Panc1 (cell line): ENCODE results near the gene PLEKHG4B. TPM values are rescaled to one million over a fixed set of nuclear protein-coding genes. Genes with fewer than 3 reads are reported as not detected.

ENCODE experiments used
- ATAC-seq: fragments of 200-7000 bp; cut with Tn5 transposase; 2 replicates; pipeline ENCODE4 v1.9.1; 2020; ENCODE audit warnings: mild to moderate bottlenecking, moderate library complexity
- BruUV-seq: library from RNA; stranded (reverse); fragments of 400-500 nt; replicated peaks from 2 replicates; lab custom pipeline; 2021; lab: Mats Ljungman, UMichigan
- CTCF ChIA-PET: fragments of 300-600 bp; sonication (Branson Sonifier 250); formaldehyde crosslinking; loops from one replicate; lab custom pipeline; 2022; ENCODE audit warnings: antibody characterized with exemption; lab: Charles Lee
- POLR2A ChIA-PET: fragments of 300-600 bp; sonication (Branson Sonifier 250); formaldehyde crosslinking; loops from one replicate; lab custom pipeline; 2022; ENCODE audit warnings: antibody characterized with exemption; lab: Charles Lee
- DNase-seq: peaks from one replicate; pipeline ENCODE4 v3.0.0-alpha.2; 2010; ENCODE audit warnings: low read depth, low spot score
- H3K27ac ChIP-seq: 2 replicates; pipeline ENCODE4 v1.5.1; 2011; ENCODE audit warnings: mild to moderate bottlenecking, low read length, inconsistent platforms
- H3K27me3 ChIP-seq: fragments of 200-500 bp; sonication (Bioruptor generic); 2 replicates; pipeline ENCODE4 v1.6.0; 2014; ENCODE audit warnings: low read length, inconsistent platforms; ENCODE audit not compliant: control insufficient read depth, insufficient read depth
- H3K36me3 ChIP-seq: fragments of 200-500 bp; sonication (Bioruptor generic); 2 replicates; pipeline ENCODE4 v1.5.1; 2014; ENCODE audit warnings: inconsistent platforms, mild to moderate bottlenecking, low read length, moderate library complexity; ENCODE audit not compliant: control insufficient read depth, insufficient read depth
- H3K4me1 ChIP-seq: 2 replicates; pipeline ENCODE4 v1.5.1; 2011; ENCODE audit warnings: inconsistent platforms, mild to moderate bottlenecking, low read length, moderate library complexity; ENCODE audit not compliant: control insufficient read depth, insufficient read depth
- H3K4me3 ChIP-seq, 2 experiments: 2 replicates each; pipeline ENCODE4 v1.5.1; 2011 to 2012; ENCODE audit warnings: low read depth in 2 of 2, low read length in 2 of 2, mild to moderate bottlenecking in 2 of 2, inconsistent platforms in 1 of 2, moderate library complexity in 1 of 2
- H3K9me3 ChIP-seq: fragments of 200-500 bp; sonication (Bioruptor generic); 2 replicates; pipeline ENCODE4 v1.5.1; 2014; ENCODE audit warnings: low read depth, mild to moderate bottlenecking, inconsistent platforms, low read length, moderate library complexity; ENCODE audit not compliant: control insufficient read depth, insufficient read depth
- POLR2AphosphoS5 ChIP-seq: IDR thresholded peaks from 2 replicates; pipeline ENCODE4 v1.6.1; 2012; ENCODE audit warnings: mild to moderate bottlenecking, low read depth, low read length, moderate library complexity
- SIN3A ChIP-seq: IDR thresholded peaks from 2 replicates; pipeline ENCODE4 v1.6.1; 2012; ENCODE audit warnings: low read depth, mild to moderate bottlenecking, low read length, moderate library complexity, borderline replicate concordance; ENCODE audit not compliant: insufficient read depth
- TCF7L2 ChIP-seq: IDR thresholded peaks from 2 replicates; pipeline ENCODE4 v1.6.1; 2011; ENCODE audit warnings: mild to moderate bottlenecking, low read depth, low read length, inconsistent platforms
- in situ Hi-C: cut with HindIII; loops from 2 replicates; pipeline ENCODE4 v1.10.0; 2016; ENCODE audit warnings: low sequenced_read_pairs, low pct_unique_long_range_greater_than_20kb
- intact Hi-C: fragments of 100-400 bp; cut with micrococcal nuclease; formaldehyde crosslinking; loops from one replicate; pipeline ENCODE4 v1.10.0; 2022; ENCODE audit not compliant: unreplicated experiment
- total RNA-seq: library from RNA; stranded (reverse); gene quantifications from one replicate; pipeline ENCODE4 v1.2.1, GENCODE V29; 2021; ENCODE audit not compliant: unreplicated experiment
- TF ChIP-seq, protein P1 (sequence below): fragments of 450-650 bp; IDR thresholded peaks from 2 replicates; pipeline ENCODE4 v1.5.1; 2017; ENCODE audit warnings: mild to moderate bottlenecking
- TF ChIP-seq, protein P2 (sequence below), 2 experiments: IDR thresholded peaks; 2 replicates each; pipeline ENCODE4 v1.6.1; 2011 to 2012; ENCODE audit warnings: low read depth in 2 of 2, control low read depth in 1 of 2, low read length in 1 of 2, mild to moderate bottlenecking in 1 of 2, moderate library complexity in 1 of 2; ENCODE audit not compliant: insufficient read depth in 1 of 2

The PLEKHG4B gene
- total RNA-seq, 1 experiment from 2014 or later = 8.9 TPM

DNA sequence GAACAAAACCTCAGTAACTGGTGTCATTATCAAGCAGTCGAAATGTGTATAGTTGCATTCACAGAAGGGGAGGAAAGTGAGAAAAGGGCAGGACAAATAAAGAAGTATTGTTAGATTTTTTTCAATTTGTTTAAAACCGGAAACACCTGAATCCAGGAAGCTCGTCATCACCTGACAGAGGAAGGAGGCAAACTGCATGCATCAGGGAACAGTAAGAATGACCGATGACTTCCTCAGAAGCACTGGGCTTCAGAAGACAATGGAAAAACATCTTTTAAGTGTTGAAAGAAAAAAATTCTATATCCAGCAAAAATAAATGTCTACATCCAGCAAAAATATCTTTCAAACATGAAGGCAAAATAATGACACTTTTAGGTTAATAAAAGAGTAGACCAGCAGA is 29.5 kb downstream of the PLEKHG4B start:
- ATAC-seq (no peak), DNase-seq (no peak)
- H3K9me3 ChIP-seq = 0 out of 2 replicates have a peak, but pooled peaks cover 10% of the 10 kb centered on the region
- BruUV-seq = no TSS peak
- H3K27me3 ChIP-seq = no peaks in the 10 kb centered on the region
- TF ChIP-seq TCF7L2 = no peak
- TF ChIP-seq, protein P1, sequence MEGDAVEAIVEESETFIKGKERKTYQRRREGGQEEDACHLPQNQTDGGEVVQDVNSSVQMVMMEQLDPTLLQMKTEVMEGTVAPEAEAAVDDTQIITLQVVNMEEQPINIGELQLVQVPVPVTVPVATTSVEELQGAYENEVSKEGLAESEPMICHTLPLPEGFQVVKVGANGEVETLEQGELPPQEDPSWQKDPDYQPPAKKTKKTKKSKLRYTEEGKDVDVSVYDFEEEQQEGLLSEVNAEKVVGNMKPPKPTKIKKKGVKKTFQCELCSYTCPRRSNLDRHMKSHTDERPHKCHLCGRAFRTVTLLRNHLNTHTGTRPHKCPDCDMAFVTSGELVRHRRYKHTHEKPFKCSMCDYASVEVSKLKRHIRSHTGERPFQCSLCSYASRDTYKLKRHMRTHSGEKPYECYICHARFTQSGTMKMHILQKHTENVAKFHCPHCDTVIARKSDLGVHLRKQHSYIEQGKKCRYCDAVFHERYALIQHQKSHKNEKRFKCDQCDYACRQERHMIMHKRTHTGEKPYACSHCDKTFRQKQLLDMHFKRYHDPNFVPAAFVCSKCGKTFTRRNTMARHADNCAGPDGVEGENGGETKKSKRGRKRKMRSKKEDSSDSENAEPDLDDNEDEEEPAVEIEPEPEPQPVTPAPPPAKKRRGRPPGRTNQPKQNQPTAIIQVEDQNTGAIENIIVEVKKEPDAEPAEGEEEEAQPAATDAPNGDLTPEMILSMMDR = no peak
- no peak for TF ChIP-seq POLR2AphosphoS5
- no peak for TF ChIP-seq SIN3A
- TF ChIP-seq, protein P2, sequence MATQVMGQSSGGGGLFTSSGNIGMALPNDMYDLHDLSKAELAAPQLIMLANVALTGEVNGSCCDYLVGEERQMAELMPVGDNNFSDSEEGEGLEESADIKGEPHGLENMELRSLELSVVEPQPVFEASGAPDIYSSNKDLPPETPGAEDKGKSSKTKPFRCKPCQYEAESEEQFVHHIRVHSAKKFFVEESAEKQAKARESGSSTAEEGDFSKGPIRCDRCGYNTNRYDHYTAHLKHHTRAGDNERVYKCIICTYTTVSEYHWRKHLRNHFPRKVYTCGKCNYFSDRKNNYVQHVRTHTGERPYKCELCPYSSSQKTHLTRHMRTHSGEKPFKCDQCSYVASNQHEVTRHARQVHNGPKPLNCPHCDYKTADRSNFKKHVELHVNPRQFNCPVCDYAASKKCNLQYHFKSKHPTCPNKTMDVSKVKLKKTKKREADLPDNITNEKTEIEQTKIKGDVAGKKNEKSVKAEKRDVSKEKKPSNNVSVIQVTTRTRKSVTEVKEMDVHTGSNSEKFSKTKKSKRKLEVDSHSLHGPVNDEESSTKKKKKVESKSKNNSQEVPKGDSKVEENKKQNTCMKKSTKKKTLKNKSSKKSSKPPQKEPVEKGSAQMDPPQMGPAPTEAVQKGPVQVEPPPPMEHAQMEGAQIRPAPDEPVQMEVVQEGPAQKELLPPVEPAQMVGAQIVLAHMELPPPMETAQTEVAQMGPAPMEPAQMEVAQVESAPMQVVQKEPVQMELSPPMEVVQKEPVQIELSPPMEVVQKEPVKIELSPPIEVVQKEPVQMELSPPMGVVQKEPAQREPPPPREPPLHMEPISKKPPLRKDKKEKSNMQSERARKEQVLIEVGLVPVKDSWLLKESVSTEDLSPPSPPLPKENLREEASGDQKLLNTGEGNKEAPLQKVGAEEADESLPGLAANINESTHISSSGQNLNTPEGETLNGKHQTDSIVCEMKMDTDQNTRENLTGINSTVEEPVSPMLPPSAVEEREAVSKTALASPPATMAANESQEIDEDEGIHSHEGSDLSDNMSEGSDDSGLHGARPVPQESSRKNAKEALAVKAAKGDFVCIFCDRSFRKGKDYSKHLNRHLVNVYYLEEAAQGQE (IDR thresholded peaks at IDR 0.05; ENCODE audit: insufficient read depth in 1 of 2, low read depth in 2 of 2, low read length in 1 of 2) = no peak
- no peaks in the 10 kb centered on the region for H3K36me3 ChIP-seq
- CTCF ChIA-PET = no interaction called here
- POLR2A ChIA-PET = no interaction called here
- no peak overlapping the region for H3K4me3 ChIP-seq
- H3K27ac ChIP-seq = no peak overlapping the region
- in situ Hi-C loops (no loop called here), intact Hi-C loops (no loop called here)
- no peaks in the 10 kb centered on the region for H3K4me1 ChIP-seq

DNA sequence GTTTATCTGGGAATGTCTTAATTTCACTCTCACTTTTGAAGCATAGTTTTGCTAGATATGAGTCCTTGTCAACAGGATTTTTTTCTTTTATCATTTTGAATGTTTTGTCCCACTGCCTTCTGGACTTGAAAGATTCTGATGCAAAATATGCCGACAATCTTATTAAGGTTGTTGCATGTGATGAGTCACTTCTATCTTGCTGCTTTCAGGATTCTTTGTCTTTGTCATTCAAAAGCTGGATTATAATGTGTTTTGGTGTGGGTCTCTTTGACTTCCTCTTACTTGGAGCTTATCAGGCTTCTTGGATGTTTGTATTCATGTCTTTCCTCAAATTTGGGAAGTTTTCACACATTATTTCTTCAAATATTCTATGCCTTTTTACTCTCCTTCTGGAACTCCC is 33.8 kb downstream of the PLEKHG4B start:
- no TSS peak for BruUV-seq
- Histone ChIP-seq H3K9me3 (0 out of 2 replicates have a peak, but pooled peaks cover 10% of the 10 kb centered on the region), H3K36me3 (no peaks in the 10 kb centered on the region), H3K27me3 (no peaks in the 10 kb centered on the region), H3K27ac (no peak overlapping the region), H3K4me3 (no peak overlapping the region), H3K4me1 (no peaks in the 10 kb centered on the region)
- in situ Hi-C loops (no loop called here), intact Hi-C loops (no loop called here)
- ChIA-PET POLR2A (no interaction called here), CTCF (interaction anchor here (0.6 kb wide), 1 partner anchor 109 kb away, joined by 7 read pairs; no protein-coding TSS in a partner anchor)
- ATAC-seq = no peak
- TF ChIP-seq POLR2AphosphoS5 (no peak), SIN3A (no peak), TCF7L2 (no peak)
- TF ChIP-seq, protein P2 (IDR thresholded peaks at IDR 0.05; ENCODE audit: insufficient read depth in 1 of 2, low read depth in 2 of 2, low read length in 1 of 2) = no peak
- TF ChIP-seq, protein P1 = no peak
- DNase-seq = no peak
